Measurements from ENCODE around the gene SLC22A13. TPM values are rescaled to one million over a fixed set of nuclear protein-coding genes. Genes with fewer than 3 reads are reported as not detected.

The SLC22A13 gene
- total and polyA plus RNA-seq, 10 of the 15 experiments (the other 5 are each of a cell fraction or from before 2014, with no cell fraction given), result 0.03 to 0.19 (median 0.11) TPM; not detected in 5

DNA sequence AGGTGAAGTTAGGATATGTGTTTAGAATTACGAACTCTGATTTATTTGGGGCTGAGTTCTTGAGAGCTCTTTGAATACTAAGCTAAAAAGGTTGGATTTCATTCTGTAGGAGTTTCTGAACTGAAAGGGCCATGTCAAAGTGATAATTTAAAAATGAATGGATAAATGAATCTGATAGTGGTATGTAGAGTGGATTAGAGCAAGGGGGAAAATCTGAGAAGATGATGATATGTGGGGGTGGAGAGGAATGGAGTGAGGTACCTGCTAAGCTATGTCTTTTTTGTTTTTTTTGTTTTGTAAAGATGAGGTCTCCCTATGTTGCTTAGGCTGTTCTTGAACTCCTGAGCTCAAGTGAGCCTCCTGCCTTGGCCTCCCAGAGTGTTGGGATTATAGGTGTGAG, 44.6 kb upstream of the SLC22A13 start:
- H3K4me1 ChIP-seq (ENCODE audit: control insufficient read depth, insufficient read depth, low read length), result no peaks in the 10 kb centered on the region
- no peak for TF ChIP-seq ZSCAN29 (IDR thresholded peaks at IDR 0.05)
- TF ChIP-seq, protein P1, sequence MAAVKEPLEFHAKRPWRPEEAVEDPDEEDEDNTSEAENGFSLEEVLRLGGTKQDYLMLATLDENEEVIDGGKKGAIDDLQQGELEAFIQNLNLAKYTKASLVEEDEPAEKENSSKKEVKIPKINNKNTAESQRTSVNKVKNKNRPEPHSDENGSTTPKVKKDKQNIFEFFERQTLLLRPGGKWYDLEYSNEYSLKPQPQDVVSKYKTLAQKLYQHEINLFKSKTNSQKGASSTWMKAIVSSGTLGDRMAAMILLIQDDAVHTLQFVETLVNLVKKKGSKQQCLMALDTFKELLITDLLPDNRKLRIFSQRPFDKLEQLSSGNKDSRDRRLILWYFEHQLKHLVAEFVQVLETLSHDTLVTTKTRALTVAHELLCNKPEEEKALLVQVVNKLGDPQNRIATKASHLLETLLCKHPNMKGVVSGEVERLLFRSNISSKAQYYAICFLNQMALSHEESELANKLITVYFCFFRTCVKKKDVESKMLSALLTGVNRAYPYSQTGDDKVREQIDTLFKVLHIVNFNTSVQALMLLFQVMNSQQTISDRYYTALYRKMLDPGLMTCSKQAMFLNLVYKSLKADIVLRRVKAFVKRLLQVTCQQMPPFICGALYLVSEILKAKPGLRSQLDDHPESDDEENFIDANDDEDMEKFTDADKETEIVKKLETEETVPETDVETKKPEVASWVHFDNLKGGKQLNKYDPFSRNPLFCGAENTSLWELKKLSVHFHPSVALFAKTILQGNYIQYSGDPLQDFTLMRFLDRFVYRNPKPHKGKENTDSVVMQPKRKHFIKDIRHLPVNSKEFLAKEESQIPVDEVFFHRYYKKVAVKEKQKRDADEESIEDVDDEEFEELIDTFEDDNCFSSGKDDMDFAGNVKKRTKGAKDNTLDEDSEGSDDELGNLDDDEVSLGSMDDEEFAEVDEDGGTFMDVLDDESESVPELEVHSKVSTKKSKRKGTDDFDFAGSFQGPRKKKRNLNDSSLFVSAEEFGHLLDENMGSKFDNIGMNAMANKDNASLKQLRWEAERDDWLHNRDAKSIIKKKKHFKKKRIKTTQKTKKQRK (IDR thresholded peaks at IDR 0.05; ENCODE audit: low read depth, low read length), result no peak
- no peak for TF ChIP-seq SPI1 (IDR thresholded peaks at IDR 0.05; ENCODE audit: borderline replicate concordance, insufficient read depth, low read depth, low read length)
- no peak for TF ChIP-seq BCL3 (IDR thresholded peaks at IDR 0.05; ENCODE audit: borderline replicate concordance, insufficient read depth, low read depth, low read length, poor library complexity, severe bottlenecking)
- TF ChIP-seq, protein P2, sequence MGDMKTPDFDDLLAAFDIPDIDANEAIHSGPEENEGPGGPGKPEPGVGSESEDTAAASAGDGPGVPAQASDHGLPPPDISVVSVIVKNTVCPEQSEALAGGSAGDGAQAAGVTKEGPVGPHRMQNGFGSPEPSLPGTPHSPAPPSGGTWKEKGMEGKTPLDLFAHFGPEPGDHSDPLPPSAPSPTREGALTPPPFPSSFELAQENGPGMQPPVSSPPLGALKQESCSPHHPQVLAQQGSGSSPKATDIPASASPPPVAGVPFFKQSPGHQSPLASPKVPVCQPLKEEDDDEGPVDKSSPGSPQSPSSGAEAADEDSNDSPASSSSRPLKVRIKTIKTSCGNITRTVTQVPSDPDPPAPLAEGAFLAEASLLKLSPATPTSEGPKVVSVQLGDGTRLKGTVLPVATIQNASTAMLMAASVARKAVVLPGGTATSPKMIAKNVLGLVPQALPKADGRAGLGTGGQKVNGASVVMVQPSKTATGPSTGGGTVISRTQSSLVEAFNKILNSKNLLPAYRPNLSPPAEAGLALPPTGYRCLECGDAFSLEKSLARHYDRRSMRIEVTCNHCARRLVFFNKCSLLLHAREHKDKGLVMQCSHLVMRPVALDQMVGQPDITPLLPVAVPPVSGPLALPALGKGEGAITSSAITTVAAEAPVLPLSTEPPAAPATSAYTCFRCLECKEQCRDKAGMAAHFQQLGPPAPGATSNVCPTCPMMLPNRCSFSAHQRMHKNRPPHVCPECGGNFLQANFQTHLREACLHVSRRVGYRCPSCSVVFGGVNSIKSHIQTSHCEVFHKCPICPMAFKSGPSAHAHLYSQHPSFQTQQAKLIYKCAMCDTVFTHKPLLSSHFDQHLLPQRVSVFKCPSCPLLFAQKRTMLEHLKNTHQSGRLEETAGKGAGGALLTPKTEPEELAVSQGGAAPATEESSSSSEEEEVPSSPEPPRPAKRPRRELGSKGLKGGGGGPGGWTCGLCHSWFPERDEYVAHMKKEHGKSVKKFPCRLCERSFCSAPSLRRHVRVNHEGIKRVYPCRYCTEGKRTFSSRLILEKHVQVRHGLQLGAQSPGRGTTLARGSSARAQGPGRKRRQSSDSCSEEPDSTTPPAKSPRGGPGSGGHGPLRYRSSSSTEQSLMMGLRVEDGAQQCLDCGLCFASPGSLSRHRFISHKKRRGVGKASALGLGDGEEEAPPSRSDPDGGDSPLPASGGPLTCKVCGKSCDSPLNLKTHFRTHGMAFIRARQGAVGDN (IDR thresholded peaks at IDR 0.05), result no peak
- no peak for TF ChIP-seq KDM1A (IDR thresholded peaks at IDR 0.05; ENCODE audit: borderline replicate concordance)
- TF ChIP-seq ZNF217 (IDR thresholded peaks at IDR 0.05), result no peak
- TF ChIP-seq ZNF384 (IDR thresholded peaks at IDR 0.05; ENCODE audit: borderline replicate concordance, low read depth, low read length), result no peak
- no peak for TF ChIP-seq ELK1 (IDR thresholded peaks at IDR 0.05; ENCODE audit: low read depth, low read length)
- no peak for TF ChIP-seq SIX5 (IDR thresholded peaks at IDR 0.05; ENCODE audit: low read depth, low read length, severe bottlenecking)
- TF ChIP-seq ESRRA (IDR thresholded peaks at IDR 0.05; ENCODE audit: low read length), result no peak
- TF ChIP-seq SIN3A (IDR thresholded peaks at IDR 0.05; ENCODE audit: low read depth, low read length), result no peak
- SMC1A ChIA-PET (ENCODE audit: uncharacterized antibody, unreplicated experiment), result interaction anchor here (0.8 to 1.3 kb wide), 4 partner anchors 11 to 19 kb away, joined by 3 to 7 read pairs (median 4); no protein-coding TSS in a partner anchor
- H4K20me1 ChIP-seq (ENCODE audit: control insufficient read depth, insufficient read depth), result no peaks in the 10 kb centered on the region
- H3K27me3 ChIP-seq (replicated peaks in 1 of 2; ENCODE audit: control insufficient read depth in 2 of 2, insufficient read depth in 2 of 2, low read length in 1 of 2), result no peaks in the 10 kb centered on the region
- RAD21 ChIA-PET (ENCODE audit: unreplicated experiment), result no interaction called here
- in situ Hi-C loops (cut with MboI), result no loop called here
- 95% methylated on average over 1 of the region's 1 CpG for WGBS (ENCODE audit: insufficient coverage, insufficient replicate concordance, low lambda C conversion rate, missing lambda C conversion rate)
- FAIRE-seq, result no peak
- intact Hi-C loops (cut with micrococcal nuclease; ENCODE audit: unreplicated experiment), result no loop called here
- BruUV-seq (replicated peaks), result no TSS peak
- POLR2A ChIA-PET, result interaction anchor here (1.3 kb wide), 1 partner anchor 10 kb away, joined by 4 read pairs; no protein-coding TSS in a partner anchor
- no peak for DNase-seq (ENCODE audit: low read depth, low spot score)
- peaks cover 5 to 27% of the 10 kb centered on the region in 2 experiments; a peak in 2 of 4 replicates for H3K36me3 ChIP-seq (ENCODE audit: control insufficient read depth in 2 of 2, insufficient read depth in 2 of 2, low read length in 1 of 2)
- ATAC-seq, result no peak
- no peaks in the 10 kb centered on the region; the same call in 1 of the 2 replicates for H3K79me2 ChIP-seq (ENCODE audit: control insufficient read depth, insufficient read depth, low read length)
- H2AFZ ChIP-seq (ENCODE audit: control insufficient read depth, low read depth, low read length), result no peak overlapping the region
- H3K27ac ChIP-seq (ENCODE audit: control insufficient read depth, insufficient read depth), result no peak overlapping the region
- no peak overlapping the region for H3K4me2 ChIP-seq (ENCODE audit: control insufficient read depth, insufficient read depth)
- H3K9me3 ChIP-seq (replicated peaks; ENCODE audit: control insufficient read depth, insufficient read depth, low read length), result no peaks in the 10 kb centered on the region
- no peak overlapping the region for H3K9ac ChIP-seq (ENCODE audit: control insufficient read depth, insufficient read depth, low read length)
- CTCF ChIA-PET, result no interaction called here
- no peak overlapping the region for H3K4me3 ChIP-seq
